SIG-M5 (cell line): Measurements from ENCODE around the gene KIAA1217.

Experiments used
- DNase-seq: peaks from one replicate; lab custom pipeline; 2025; lab: John Stamatoyannopoulos, UW

KIAA1217 gene

GRCh38 chr10:24406809-24407483, 198.0 kb downstream of the KIAA1217 start:
- no peak for DNase-seq

GRCh38 chr10:24407928-24408327, 199.0 kb downstream of the KIAA1217 start:
- DNase-seq: no peak

GRCh38 chr10:24408365-24408764, 199.4 kb downstream of the KIAA1217 start:
- DNase-seq: no peak

- DNase-seq: no peak
These were observed 205.7 kb downstream of the KIAA1217 start for GRCh38 chr10:24414597-24414996.

GRCh38 chr10:24415455-24416125, 206.7 kb downstream of the KIAA1217 start:
- DNase-seq: no peak

GRCh38 chr10:24416248-24416647, 207.3 kb downstream of the KIAA1217 start:
- DNase-seq: no peak

- no peak for DNase-seq
These were observed 208.1 kb downstream of the KIAA1217 start for GRCh38 chr10:24417053-24417452.

GRCh38 chr10:24418532-24418931, 209.6 kb downstream of the KIAA1217 start:
- DNase-seq: no peak

GRCh38 chr10:24419066-24419465, 210.1 kb downstream of the KIAA1217 start:
- no peak for DNase-seq

GRCh38 chr10:24425151-24425550, 216.2 kb downstream of the KIAA1217 start:
- no peak for DNase-seq

GRCh38 chr10:24427678-24428409, 218.9 kb downstream of the KIAA1217 start:
- DNase-seq: no peak

- DNase-seq: no peak
These were observed 219.5 kb downstream of the KIAA1217 start for GRCh38 chr10:24428410-24428782.

GRCh38 chr10:24430591-24430990, 221.7 kb downstream of the KIAA1217 start:
- DNase-seq: no peak

GRCh38 chr10:24432478-24433416, 223.8 kb downstream of the KIAA1217 start:
- DNase-seq: no peak

GRCh38 chr10:24433705-24434104, 224.8 kb downstream of the KIAA1217 start:
- DNase-seq: no peak

- DNase-seq: no peak
These were observed 226.0 kb downstream of the KIAA1217 start for GRCh38 chr10:24434961-24435360.

- no peak for DNase-seq
These were observed 226.4 kb downstream of the KIAA1217 start for GRCh38 chr10:24435374-24435773.

GRCh38 chr10:24437302-24437701, 228.4 kb downstream of the KIAA1217 start:
- no peak for DNase-seq

- DNase-seq: no peak
These were observed 229.9 kb downstream of the KIAA1217 start for GRCh38 chr10:24438800-24439199.

- no peak for DNase-seq
These were observed 231.0 kb downstream of the KIAA1217 start for GRCh38 chr10:24439935-24440334.

GRCh38 chr10:24440817-24441797, 232.2 kb downstream of the KIAA1217 start:
- no peak for DNase-seq
